ENCODE measurements around the gene ADAM15.

DNA sequence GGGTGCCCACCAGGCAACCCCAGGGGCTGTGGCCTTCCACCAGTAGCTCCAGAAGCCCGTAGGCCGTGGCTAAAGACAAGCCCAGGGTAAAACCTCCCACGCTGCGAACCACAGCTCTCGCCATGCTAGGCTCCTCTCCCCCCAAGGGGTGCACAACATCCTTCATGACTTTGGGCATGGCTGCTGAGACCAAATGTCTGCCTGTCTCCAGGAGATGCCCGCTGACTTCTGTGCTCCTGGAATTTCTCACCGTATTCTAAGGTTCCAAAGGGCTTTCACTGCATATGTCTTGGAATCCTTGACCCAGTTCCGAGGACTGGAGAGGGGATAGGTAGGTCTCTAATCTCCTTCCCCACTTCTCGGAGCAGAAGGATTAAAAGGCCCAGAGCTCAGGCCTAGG is 17.6 kb upstream of the ADAM15 start, which contains the start of the genes DCST1 and DCST2:
- TF ChIP-seq, protein P1, sequence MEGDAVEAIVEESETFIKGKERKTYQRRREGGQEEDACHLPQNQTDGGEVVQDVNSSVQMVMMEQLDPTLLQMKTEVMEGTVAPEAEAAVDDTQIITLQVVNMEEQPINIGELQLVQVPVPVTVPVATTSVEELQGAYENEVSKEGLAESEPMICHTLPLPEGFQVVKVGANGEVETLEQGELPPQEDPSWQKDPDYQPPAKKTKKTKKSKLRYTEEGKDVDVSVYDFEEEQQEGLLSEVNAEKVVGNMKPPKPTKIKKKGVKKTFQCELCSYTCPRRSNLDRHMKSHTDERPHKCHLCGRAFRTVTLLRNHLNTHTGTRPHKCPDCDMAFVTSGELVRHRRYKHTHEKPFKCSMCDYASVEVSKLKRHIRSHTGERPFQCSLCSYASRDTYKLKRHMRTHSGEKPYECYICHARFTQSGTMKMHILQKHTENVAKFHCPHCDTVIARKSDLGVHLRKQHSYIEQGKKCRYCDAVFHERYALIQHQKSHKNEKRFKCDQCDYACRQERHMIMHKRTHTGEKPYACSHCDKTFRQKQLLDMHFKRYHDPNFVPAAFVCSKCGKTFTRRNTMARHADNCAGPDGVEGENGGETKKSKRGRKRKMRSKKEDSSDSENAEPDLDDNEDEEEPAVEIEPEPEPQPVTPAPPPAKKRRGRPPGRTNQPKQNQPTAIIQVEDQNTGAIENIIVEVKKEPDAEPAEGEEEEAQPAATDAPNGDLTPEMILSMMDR (IDR thresholded peaks at IDR 0.05; ENCODE audit: low read depth, low read length, poor library complexity, severe bottlenecking), result no peak
- TF ChIP-seq EZH2phosphoT487 (IDR thresholded peaks at IDR 0.05; ENCODE audit: borderline replicate concordance, low read length), result no peak

Data from DOHH2 (cell line).